ENCODE results near the gene IFNGR2.

- no peak for TF ChIP-seq EZH2 (IDR thresholded peaks at IDR 0.05; ENCODE audit: borderline replicate concordance, low read depth, low read length, severe bottlenecking)
- TF ChIP-seq CTCF (IDR thresholded peaks at IDR 0.05; ENCODE audit: borderline replicate concordance, extremely low read depth, low read length, poor library complexity, severe bottlenecking) = no peak
These were observed 923 bp upstream of the IFNGR2 start for GRCh38 chr21:33402001-33402979.

Measured in DND-41 (cell line).